Hepatocyte (in vitro differentiated cells): ENCODE data around the gene DSCAML1. TPM values are rescaled to one million over a fixed set of nuclear protein-coding genes. Genes with fewer than 3 reads are reported as not detected.

Experiments used
- DNase-seq: peaks from one replicate; pipeline ENCODE4 v3.0.0-alpha.2; 2016; ENCODE audit warnings: low spot score
- H2AFZ ChIP-seq: fragments of 200-600 bp; sonication (generic); 2 replicates; pipeline ENCODE4 v1.6.0; 2016; ENCODE audit warnings: antibody characterized with exemption, mild to moderate bottlenecking
- H3K27ac ChIP-seq: fragments of 200-600 bp; sonication (generic); 2 replicates; pipeline ENCODE4 v1.5.1; 2016; ENCODE audit warnings: mild to moderate bottlenecking
- H3K27me3 ChIP-seq: fragments of 200-600 bp; sonication (generic); 2 replicates; pipeline ENCODE4 v1.6.1; 2016
- H3K36me3 ChIP-seq: fragments of 200-600 bp; sonication (generic); replicated peaks from 2 replicates; pipeline ENCODE4 v1.5.1; 2016; ENCODE audit warnings: low read depth; ENCODE audit not compliant: insufficient read depth
- H3K4me1 ChIP-seq: fragments of 200-600 bp; sonication (generic); 2 replicates; pipeline ENCODE4 v1.5.1; 2016; ENCODE audit warnings: mild to moderate bottlenecking, moderate library complexity; ENCODE audit not compliant: insufficient read depth
- H3K4me2 ChIP-seq: fragments of 200-600 bp; sonication (generic); 2 replicates; pipeline ENCODE4 v1.6.0; 2016
- H3K4me3 ChIP-seq: fragments of 200-600 bp; sonication (generic); 2 replicates; pipeline ENCODE4 v1.5.1; 2016; ENCODE audit warnings: mild to moderate bottlenecking
- H3K79me2 ChIP-seq: fragments of 200-600 bp; sonication (generic); 2 replicates; pipeline ENCODE4 v1.6.0; 2017; ENCODE audit warnings: mild to moderate bottlenecking
- H3K9me2 ChIP-seq: fragments of 200-600 bp; sonication (generic); replicated peaks from 2 replicates; pipeline ENCODE4 v1.6.0; 2017; ENCODE audit warnings: mild to moderate bottlenecking; ENCODE audit not compliant: insufficient read depth
- H3K9me3 ChIP-seq: fragments of 200-600 bp; sonication (generic); 2 replicates; pipeline ENCODE4 v1.5.1; 2016; ENCODE audit warnings: low read depth, mild to moderate bottlenecking
- H4K20me1 ChIP-seq: fragments of 200-600 bp; sonication (generic); 2 replicates; pipeline ENCODE4 v1.6.0; 2016; ENCODE audit warnings: mild to moderate bottlenecking; ENCODE audit not compliant: insufficient read depth, poor library complexity, severe bottlenecking
- EZH2 ChIP-seq: fragments of 200-600 bp; sonication (generic); IDR thresholded peaks from 2 replicates; pipeline ENCODE4 v1.6.1; 2016; ENCODE audit warnings: antibody characterized with exemption, mild to moderate bottlenecking, borderline replicate concordance
- EZH2phosphoT487 ChIP-seq: fragments of 200-600 bp; sonication (generic); IDR thresholded peaks from one replicate; pipeline ENCODE4 v1.6.1; 2018; ENCODE audit warnings: antibody characterized with exemption, mild to moderate bottlenecking, low read depth, moderate library complexity; ENCODE audit not compliant: unreplicated experiment, severe bottlenecking
- WGBS: methylation state at CpG from one replicate; pipeline ENCODE4 v1.1.6; 2016; ENCODE audit warnings: low lambda C conversion rate; ENCODE audit errors: missing lambda C conversion rate; 5-methylcytosine and 5-hydroxymethylcytosine counted together
- polyA plus RNA-seq: library from polyadenylated mRNA; unstranded; fragments of >200 nt; fragmentation: Nextera tagmentation; extraction: Ambion mirVana; gene quantifications from 2 replicates; pipeline ENCODE4 v1.2.1, GENCODE V29; 2016
- total RNA-seq: library from RNA; depleted of rRNA; stranded (reverse); fragments of >200 nt; gene quantifications from 2 replicates; pipeline ENCODE4 v1.2.3, GENCODE V29; 2014
- TF ChIP-seq, protein P1 (sequence below): fragments of 200-600 bp; sonication (generic); IDR thresholded peaks from 2 replicates; pipeline ENCODE4 v1.5.1; 2016; ENCODE audit warnings: antibody characterized with exemption, mild to moderate bottlenecking; ENCODE audit not compliant: poor library complexity

DSCAML1 gene
- total and polyA plus RNA-seq, 2 experiments from 2014 or later: 0.46 to 2.6 TPM

DNA sequence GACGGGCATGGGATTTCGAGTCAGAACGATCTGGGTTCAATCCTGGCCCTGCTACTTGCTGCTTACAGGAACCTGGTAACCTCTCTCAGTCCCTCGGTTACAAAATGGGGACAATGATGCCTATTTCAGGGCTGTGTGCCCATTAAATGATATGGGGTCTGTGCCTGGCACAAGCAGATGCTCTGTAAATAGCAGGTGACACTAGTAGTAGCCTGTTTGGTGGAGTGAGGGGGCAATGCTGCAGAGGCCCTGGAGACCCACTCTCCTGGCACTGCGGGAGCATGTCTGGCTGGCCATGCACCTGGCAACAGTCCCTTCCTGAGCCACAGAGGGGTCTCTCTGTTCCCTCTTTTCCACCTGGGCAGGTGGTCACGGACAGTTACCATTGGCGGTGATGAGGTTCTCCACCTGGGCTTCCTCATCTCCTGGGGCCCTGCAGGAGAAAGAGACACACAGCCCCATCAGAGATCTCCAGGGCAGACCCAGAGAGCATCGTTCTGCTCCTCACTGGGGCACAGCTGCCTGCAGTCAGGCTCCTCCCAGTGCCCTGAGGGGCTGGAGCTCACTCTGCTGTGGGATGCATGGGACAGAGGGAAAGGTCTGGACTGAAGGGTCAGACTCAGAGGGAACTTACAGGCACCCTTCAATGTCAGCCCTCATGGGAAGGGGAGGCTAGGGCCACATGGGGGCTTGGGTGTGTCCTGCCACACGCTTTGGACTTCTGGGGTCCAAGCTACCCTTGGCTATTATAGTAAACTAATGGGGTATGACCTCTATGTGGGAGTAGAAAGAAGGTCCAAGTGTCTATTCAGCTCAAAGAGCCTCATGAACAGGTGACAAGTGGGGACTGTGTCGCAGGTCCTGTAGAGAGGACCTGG lies 43.2 kb upstream of the DSCAML1 start:
- Histone ChIP-seq H3K79me2 (no peaks in the 10 kb centered on the region), H4K20me1 (no peaks in the 10 kb centered on the region)
- WGBS: 96% methylated on average over 10 of the region's 10 CpGs

DNA sequence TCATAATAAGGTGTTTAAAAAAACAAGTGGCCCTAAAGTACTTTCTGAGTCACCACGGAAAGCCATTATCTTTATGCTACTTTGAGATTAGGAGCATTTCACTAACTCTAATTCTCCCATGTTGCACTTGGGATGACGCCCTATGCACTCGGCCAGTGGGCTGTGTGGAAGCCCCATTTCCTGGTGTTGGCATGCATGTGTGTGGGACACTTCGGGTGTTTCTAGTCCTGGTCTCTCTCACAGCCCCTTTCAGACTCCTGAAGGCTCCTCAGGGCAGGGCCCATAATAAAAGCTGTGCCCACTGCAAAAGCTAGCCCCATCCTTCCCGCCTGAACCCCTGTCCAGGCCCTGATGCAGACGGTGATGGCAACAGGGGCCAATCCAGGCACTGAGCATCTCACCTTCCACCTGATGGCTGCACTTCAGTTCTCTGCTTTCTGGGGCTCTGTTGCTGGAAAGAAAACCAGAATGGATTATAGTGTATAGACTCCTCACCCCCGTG lies 42.4 kb upstream of the DSCAML1 start:
- 80% methylated on average over 7 of the region's 7 CpGs for WGBS
- H3K9me3 ChIP-seq: no peaks in the 10 kb centered on the region
- DNase-seq: no peak
- H3K9me2 ChIP-seq: no peaks in the 10 kb centered on the region
- peak overlapping the region; percentile 17 for H3K27ac ChIP-seq
- TF ChIP-seq EZH2: no peak
- no peak for TF ChIP-seq EZH2phosphoT487
- TF ChIP-seq, protein P1, sequence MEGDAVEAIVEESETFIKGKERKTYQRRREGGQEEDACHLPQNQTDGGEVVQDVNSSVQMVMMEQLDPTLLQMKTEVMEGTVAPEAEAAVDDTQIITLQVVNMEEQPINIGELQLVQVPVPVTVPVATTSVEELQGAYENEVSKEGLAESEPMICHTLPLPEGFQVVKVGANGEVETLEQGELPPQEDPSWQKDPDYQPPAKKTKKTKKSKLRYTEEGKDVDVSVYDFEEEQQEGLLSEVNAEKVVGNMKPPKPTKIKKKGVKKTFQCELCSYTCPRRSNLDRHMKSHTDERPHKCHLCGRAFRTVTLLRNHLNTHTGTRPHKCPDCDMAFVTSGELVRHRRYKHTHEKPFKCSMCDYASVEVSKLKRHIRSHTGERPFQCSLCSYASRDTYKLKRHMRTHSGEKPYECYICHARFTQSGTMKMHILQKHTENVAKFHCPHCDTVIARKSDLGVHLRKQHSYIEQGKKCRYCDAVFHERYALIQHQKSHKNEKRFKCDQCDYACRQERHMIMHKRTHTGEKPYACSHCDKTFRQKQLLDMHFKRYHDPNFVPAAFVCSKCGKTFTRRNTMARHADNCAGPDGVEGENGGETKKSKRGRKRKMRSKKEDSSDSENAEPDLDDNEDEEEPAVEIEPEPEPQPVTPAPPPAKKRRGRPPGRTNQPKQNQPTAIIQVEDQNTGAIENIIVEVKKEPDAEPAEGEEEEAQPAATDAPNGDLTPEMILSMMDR: no peak
- H4K20me1 ChIP-seq: no peaks in the 10 kb centered on the region
- H3K27me3 ChIP-seq: no peaks in the 10 kb centered on the region
- no peak overlapping the region for H3K4me3 ChIP-seq
- no peak overlapping the region for H2AFZ ChIP-seq
- H3K4me1 ChIP-seq: no peaks in the 10 kb centered on the region
- H3K36me3 ChIP-seq: no peaks in the 10 kb centered on the region
- H3K4me2 ChIP-seq: no peak overlapping the region
- H3K79me2 ChIP-seq: no peaks in the 10 kb centered on the region

More for the DNA sequence above, 43.2 kb upstream of the DSCAML1 start:
- no peak for DNase-seq
- Histone ChIP-seq H2AFZ (no peak overlapping the region), H3K4me3 (no peak overlapping the region), H3K9me2 (no peaks in the 10 kb centered on the region), H3K27me3 (no peaks in the 10 kb centered on the region), H3K4me2 (no peak overlapping the region), H3K27ac (no peak overlapping the region), H3K9me3 (no peaks in the 10 kb centered on the region), H3K4me1 (no peaks in the 10 kb centered on the region), H3K36me3 (no peaks in the 10 kb centered on the region)
- TF ChIP-seq, protein P1: no peak
- TF ChIP-seq EZH2phosphoT487: no peak
- TF ChIP-seq EZH2: no peak

DNA sequence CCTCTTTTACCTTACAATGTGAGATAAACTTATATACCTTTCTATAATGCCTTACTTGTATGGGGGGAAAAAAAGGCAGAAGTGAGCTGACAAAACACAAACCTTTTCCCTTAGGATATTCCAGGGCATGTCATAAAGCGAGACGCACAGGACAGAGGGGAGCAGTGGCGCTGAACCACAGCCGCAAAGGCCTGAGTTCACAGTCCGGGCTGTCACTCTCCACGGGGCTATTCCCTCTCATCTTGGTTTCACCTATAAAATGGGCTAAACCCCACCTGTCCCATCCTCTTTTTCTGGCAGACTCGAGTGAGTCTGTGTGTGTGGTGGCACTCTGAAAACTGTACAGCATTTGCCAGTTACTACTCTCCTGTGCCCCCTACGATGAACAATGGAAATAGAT lies 41.9 kb upstream of the DSCAML1 start:
- Histone ChIP-seq H3K27ac (no peak overlapping the region), H3K4me1 (peaks cover 5% of the 10 kb centered on the region), H3K9me3 (no peaks in the 10 kb centered on the region), H3K9me2 (no peaks in the 10 kb centered on the region), H3K36me3 (no peaks in the 10 kb centered on the region), H2AFZ (no peak overlapping the region), H4K20me1 (no peaks in the 10 kb centered on the region), H3K79me2 (no peaks in the 10 kb centered on the region), H3K4me3 (no peak overlapping the region), H3K4me2 (no peak overlapping the region), H3K27me3 (no peaks in the 10 kb centered on the region)
- DNase-seq: no peak
- TF ChIP-seq EZH2phosphoT487 (no peak), EZH2 (no peak)
- TF ChIP-seq, protein P1: no peak
- 81% methylated on average over 8 of the region's 8 CpGs for WGBS
